HepG2 (cell line): Measurements from ENCODE around the gene SOX5. TPM values are rescaled to one million over a fixed set of nuclear protein-coding genes. Genes with fewer than 3 reads are reported as not detected.

ENCODE experiments used
- ARID4A ChIP-seq: sonication (generic); formaldehyde crosslinking; IDR thresholded peaks from 2 replicates; pipeline ENCODE4 v1.5.0; 2020; ENCODE audit warnings: mild to moderate bottlenecking, missing genetic modification reagents, borderline replicate concordance
- EEA1 ChIP-seq: sonication (generic); formaldehyde crosslinking; IDR thresholded peaks from 2 replicates; pipeline ENCODE4 v1.5.1; 2020; ENCODE audit warnings: mild to moderate bottlenecking, missing genetic modification reagents, borderline replicate concordance
- ISL2 ChIP-seq: sonication (generic); formaldehyde crosslinking; IDR thresholded peaks from 2 replicates; pipeline ENCODE4 v1.5.0; 2020; ENCODE audit warnings: missing genetic modification reagents
- ZBED4 ChIP-seq: sonication (generic); formaldehyde crosslinking; IDR thresholded peaks from 2 replicates; pipeline ENCODE4 v1.4.0; 2020; ENCODE audit warnings: missing genetic modification reagents, borderline replicate concordance
- ZNF841 ChIP-seq: sonication (generic); formaldehyde crosslinking; IDR thresholded peaks from 2 replicates; pipeline ENCODE4 v1.8.1; 2023; ENCODE audit warnings: missing genetic modification reagents, borderline replicate concordance
- polyA plus RNA-seq, 8 experiments: library from polyadenylated mRNA; depleted of rRNA in 3 of 8; stranded (reverse) in 7 of 8; unstranded in 1 of 8; fragments of >200 nt; fragmentation: Illumina TruSeq in 4 of 8; extraction: Trizol in 4 of 8; gene quantifications; 2 replicates each; pipeline versions ENCODE4 v1.2.1 to v1.2.3, GENCODE V29; 2011 to 2016; ENCODE audit warnings: low read depth in 4 of 8, missing spikeins in 1 of 8, mixed read lengths in 1 of 8; ENCODE audit not compliant: insufficient read depth in 1 of 8
- total RNA-seq, 5 experiments: library from RNA; depleted of rRNA; stranded (reverse); fragments of >200 nt; fragmentation: Illumina TruSeq; extraction: Trizol; gene quantifications; 2 replicates each; pipeline ENCODE4 v1.2.3, GENCODE V29; 2016; ENCODE audit warnings: low read depth in 1 of 5

The SOX5 gene
- total and polyA plus RNA-seq, 2 of the 13 experiments (the other 11 are each of a cell fraction or from before 2014, with no cell fraction given), result 18.5 to 76.4 TPM

- TF ChIP-seq ARID4A (CRISPR knock-in tag) (no peak), ZBED4 (CRISPR knock-in tag) (no peak), EEA1 (CRISPR knock-in tag) (no peak), ZNF841 (CRISPR knock-in tag) (no peak), ISL2 (CRISPR knock-in tag) (no peak)
Observed at GRCh38 chr12:23781118-23781517, 168.4 kb downstream of the SOX5 start (continued).
